Measurements from ENCODE around the gene HCFC1R1.
"Not testable (repeated sequence)": the region's sequence is repeated elsewhere in the genome, so short reads cannot be mapped to it uniquely, and the experiment has no call there.

GRCh38 chr16:3069146-3069545 is 45.4 kb upstream of the HCFC1R1 start:
- not testable (repeated sequence) for TF ChIP-seq POLR2A (IDR thresholded peaks at IDR 0.05; ENCODE audit: borderline replicate concordance, extremely low read depth, insufficient read depth, insufficient read length); YY1 (IDR thresholded peaks at IDR 0.05; ENCODE audit: extremely low read depth, insufficient replicate concordance, low read depth, low read length); ELF1 (IDR thresholded peaks at IDR 0.05; ENCODE audit: borderline replicate concordance, low read depth); CTCF (IDR thresholded peaks at IDR 0.05 in 2 of 3, conservative IDR thresholded peaks at IDR 0.05 in 1 of 3; ENCODE audit: borderline replicate concordance in 1 of 3, insufficient read depth in 1 of 3, low read depth in 2 of 3, low read length in 2 of 3); EZH2 (IDR thresholded peaks at IDR 0.05); MAX (IDR thresholded peaks at IDR 0.05); ZFX (IDR thresholded peaks at IDR 0.05); EZH2phosphoT487 (IDR thresholded peaks at IDR 0.05; ENCODE audit: borderline replicate concordance); JUND (IDR thresholded peaks at IDR 0.05); REST (IDR thresholded peaks at IDR 0.05; ENCODE audit: low read depth); FOSL1 (IDR thresholded peaks at IDR 0.05; ENCODE audit: low read depth); RAD21 (IDR thresholded peaks at IDR 0.05; ENCODE audit: low read depth); ATF3 (IDR thresholded peaks at IDR 0.05); SIN3A (IDR thresholded peaks at IDR 0.05; ENCODE audit: low read depth)

Data from HCT116 (cell line).